Neutrophil (primary cell): Measurements from ENCODE around the gene SH2B3.
A peak's percentile ranks its signal among the peaks of the same experiment; 100 is the strongest.

Source experiments
- H3K27ac ChIP-seq: fragments of 200-600 bp; sonication (generic); 2 replicates; pipeline ENCODE4 v1.5.1; 2016; ENCODE audit warnings: mild to moderate bottlenecking, moderate library complexity
- H3K27me3 ChIP-seq: fragments of 200-600 bp; sonication (generic); 2 replicates; pipeline ENCODE4 v1.6.0; 2016; ENCODE audit warnings: mild to moderate bottlenecking
- H3K36me3 ChIP-seq: fragments of 200-600 bp; sonication (generic); 2 replicates; pipeline ENCODE4 v1.5.1; 2017
- H3K4me1 ChIP-seq, 2 experiments: fragments of 200-600 bp in 1 of 2; sonication (generic) in 1 of 2; 1 replicate in 1 of 2; 2 replicates in 1 of 2; pipeline versions ENCODE4 v1.5.1 to v1.6.1; 2013 to 2016; ENCODE audit warnings: low read depth in 1 of 2, low read length in 1 of 2, mild to moderate bottlenecking in 1 of 2, moderate library complexity in 1 of 2; ENCODE audit not compliant: control insufficient read depth in 1 of 2, insufficient read depth in 1 of 2
- H3K4me3 ChIP-seq, 2 experiments: fragments of 200-600 bp in 1 of 2; sonication (generic) in 1 of 2; 1 replicate in 1 of 2; 2 replicates in 1 of 2; pipeline ENCODE4 v1.5.1; 2013 to 2016; ENCODE audit warnings: low read depth in 1 of 2, low read length in 1 of 2, mild to moderate bottlenecking in 1 of 2, moderate library complexity in 1 of 2
- H3K9me3 ChIP-seq: fragments of 200-600 bp; sonication (generic); 2 replicates; pipeline ENCODE4 v1.5.1; 2016
- CTCF ChIP-seq: fragments of 200-600 bp; sonication (generic); IDR thresholded peaks from 2 replicates; pipeline ENCODE4 v1.5.1; 2016; ENCODE audit warnings: antibody characterized with exemption

SH2B3 gene

GRCh38 chr12:111405149-111405858 lies 419 bp upstream of the SH2B3 start:
- H3K36me3 ChIP-seq: no peaks in the 10 kb centered on the region
- H3K9me3 ChIP-seq: no peaks in the 10 kb centered on the region
- H3K27me3 ChIP-seq: peaks cover 4% of the 10 kb centered on the region
- H3K4me1 ChIP-seq: peaks cover 65 to 66% of the 10 kb centered on the region in 2 experiments
- peak overlapping the region; percentile 85 to 96 for H3K4me3 ChIP-seq
- peak overlapping the region; percentile 95 for H3K27ac ChIP-seq
- TF ChIP-seq CTCF: peak; percentile 66

DNA sequence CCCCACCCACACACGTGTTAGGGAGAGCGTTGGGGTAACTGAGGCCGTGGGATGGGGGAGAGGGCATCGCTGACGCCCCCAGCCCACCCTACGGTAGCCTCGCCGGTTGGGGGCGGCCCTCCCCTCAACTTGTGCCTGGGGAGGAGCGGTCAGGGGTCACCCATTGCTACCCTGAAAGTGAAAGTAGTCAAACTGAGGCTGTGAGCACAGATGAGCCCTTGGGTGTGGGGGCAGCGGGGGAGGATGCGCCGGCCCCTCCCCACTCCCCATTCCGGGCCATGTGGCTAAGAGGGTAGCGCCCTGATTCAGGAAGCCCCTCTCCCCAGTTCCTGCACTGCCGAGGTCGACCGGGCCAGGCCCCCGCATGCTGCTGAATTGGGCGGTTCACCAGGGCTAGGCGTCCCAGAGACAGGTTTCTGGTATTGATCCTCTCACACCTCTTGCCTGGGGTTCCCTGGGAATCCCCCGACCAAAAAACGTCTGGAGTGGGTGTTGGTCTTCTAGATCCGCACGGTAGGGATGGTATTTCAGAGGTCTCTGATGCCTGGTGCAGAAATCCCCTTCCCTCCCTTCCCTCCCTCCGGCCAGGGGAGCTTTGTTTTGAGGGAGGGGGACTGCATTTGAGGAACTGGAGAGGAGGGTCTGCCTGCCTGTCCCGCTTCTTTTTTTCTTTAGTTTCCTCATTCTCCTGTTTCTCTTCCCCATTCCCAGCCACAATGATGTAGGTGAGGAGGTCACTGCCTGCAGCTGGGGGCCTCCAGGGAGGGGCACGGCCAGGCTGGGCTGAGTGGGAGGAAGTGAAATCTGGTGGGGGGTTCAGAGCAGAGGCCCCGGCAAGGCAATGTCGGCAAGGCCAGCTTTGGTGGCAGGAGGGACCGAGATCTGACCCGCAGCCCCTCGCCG lies 1.0 kb downstream of the SH2B3 start:
- no peak for TF ChIP-seq CTCF
- Histone ChIP-seq H3K27ac (peak overlapping the region; percentile 95), H3K4me1 (peaks cover 77 to 80% of the 10 kb centered on the region in 2 experiments), H3K9me3 (no peaks in the 10 kb centered on the region), H3K4me3 (peak overlapping the region; percentile 85 to 96), H3K36me3 (no peaks in the 10 kb centered on the region), H3K27me3 (peaks cover 4% of the 10 kb centered on the region)

DNA sequence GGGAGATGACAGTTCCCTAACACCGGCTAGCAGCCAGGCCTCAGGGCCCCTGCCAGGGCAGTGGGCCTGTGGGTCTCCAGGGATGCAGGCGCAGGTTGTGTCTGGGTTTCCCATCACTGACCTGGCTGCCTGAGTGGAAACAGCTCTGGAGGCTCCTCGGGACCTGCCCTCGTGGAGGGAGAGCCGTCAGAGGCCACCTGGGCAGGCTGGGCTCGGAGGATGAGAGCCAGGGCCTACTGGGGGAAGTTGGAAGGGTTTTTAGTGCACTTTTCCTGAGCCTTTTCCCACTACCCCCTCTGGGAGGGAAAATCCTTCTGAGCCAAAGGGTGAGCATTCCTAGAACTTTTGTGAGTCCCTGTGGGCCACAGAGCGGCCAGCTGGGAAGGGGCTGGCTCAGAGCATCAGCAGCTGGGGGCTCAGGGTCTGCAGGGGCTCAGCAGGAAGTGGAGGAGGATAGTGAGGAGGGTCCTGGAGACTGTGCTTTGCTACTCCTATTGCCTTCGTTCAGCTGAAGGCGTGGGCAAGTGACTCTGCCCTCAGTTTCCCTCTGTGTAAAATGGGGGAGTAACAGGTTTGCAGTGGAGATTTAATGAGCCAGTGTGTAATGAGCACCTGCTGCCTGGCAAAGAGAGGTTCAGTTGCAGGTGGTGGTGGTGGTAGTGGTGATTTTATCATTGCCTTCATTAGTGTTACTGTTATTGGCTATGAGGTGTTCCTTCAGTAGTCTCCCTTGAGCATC lies 1.8 kb downstream of the SH2B3 start:
- Histone ChIP-seq H3K4me3 (peak overlapping the region; percentile 85 to 96), H3K27me3 (peaks cover 4% of the 10 kb centered on the region), H3K9me3 (no peaks in the 10 kb centered on the region), H3K4me1 (peaks cover 81 to 84% of the 10 kb centered on the region in 2 experiments), H3K36me3 (no peaks in the 10 kb centered on the region), H3K27ac (peak overlapping the region; percentile 95)
- no peak for TF ChIP-seq CTCF

DNA sequence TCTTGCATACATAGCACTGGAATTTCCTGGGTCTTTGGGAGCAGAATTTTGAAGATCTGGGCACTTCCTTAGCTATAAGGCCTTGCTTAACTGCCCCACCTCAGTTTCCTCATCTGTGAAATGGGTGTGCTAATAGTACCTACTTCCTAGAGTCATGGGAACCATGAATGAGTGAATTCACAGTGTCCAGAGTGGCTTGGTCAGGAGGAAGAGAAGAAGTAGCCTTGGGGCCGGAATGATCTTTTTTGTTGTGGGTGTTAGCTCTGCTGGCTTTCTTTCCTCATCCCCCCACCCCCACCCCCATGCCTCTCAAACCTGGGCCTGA lies 2.4 kb downstream of the SH2B3 start:
- no peaks in the 10 kb centered on the region for H3K36me3 ChIP-seq
- peak overlapping the region; percentile 95 for H3K27ac ChIP-seq
- peaks cover 4% of the 10 kb centered on the region for H3K27me3 ChIP-seq
- H3K9me3 ChIP-seq: no peaks in the 10 kb centered on the region
- peak overlapping the region; percentile 85 to 96 for H3K4me3 ChIP-seq
- TF ChIP-seq CTCF: no peak
- H3K4me1 ChIP-seq: peaks cover 77 to 82% of the 10 kb centered on the region in 2 experiments

DNA sequence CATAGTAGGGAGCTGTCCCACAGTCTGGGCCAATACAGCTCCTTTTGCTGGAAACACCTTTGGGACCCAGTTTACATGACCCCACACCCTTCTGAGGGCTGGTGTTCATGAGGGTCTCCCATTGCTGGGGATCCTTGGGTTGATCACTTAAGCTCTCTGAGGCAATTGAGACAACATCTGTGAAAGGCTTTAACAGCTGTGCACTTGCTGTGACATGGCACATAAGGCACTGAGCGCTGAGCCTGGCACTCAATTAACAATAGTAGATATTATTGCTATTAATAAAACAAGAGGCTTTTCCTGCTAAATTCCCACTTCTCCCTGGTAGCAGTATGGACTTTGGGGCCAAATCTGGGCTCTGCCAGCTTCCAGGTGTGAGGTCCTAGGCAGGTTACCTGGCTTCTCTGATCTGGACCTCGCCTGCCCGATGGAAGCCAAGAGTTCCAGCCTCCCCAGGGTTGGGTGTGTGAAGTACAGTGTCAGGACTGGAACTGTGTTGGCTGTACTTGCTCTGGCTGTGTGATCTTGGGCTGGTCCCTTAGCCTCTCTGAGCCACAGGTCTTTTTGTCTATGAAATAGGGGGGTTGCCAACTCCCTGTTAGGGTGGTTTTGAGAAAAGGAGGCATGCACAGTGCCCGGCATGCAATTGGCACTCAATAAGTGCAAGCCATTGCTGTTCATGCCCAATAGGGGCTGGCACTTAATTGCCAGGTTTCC lies 3.1 kb downstream of the SH2B3 start:
- Histone ChIP-seq H3K36me3 (no peaks in the 10 kb centered on the region), H3K27me3 (peaks cover 4% of the 10 kb centered on the region), H3K4me3 (peak overlapping the region; percentile 25 to 85), H3K4me1 (peaks cover 73 to 82% of the 10 kb centered on the region in 2 experiments), H3K27ac (peak overlapping the region; percentile 95), H3K9me3 (no peaks in the 10 kb centered on the region)
- no peak for TF ChIP-seq CTCF
